Stimulated activated CD4-positive, alpha-beta T cell treated with anti-CD3 and anti-CD28 coated beads, Interleukin-1b, Interleukin-23, amount 100 ng/mL, for 1 hour (primary cell): Measurements from ENCODE around the gene EFCAB13.
"Not testable (repeated sequence)": the region's sequence is repeated elsewhere in the genome, so short reads cannot be mapped to it uniquely, and the experiment has no call there.

Source experiments
- DNase-seq, 2 donors: peaks; one replicate each; pipeline ENCODE4 v3.0.0-alpha.2; 2020; ENCODE audit warnings: low read depth in 2 of 2

The EFCAB13 gene

DNA sequence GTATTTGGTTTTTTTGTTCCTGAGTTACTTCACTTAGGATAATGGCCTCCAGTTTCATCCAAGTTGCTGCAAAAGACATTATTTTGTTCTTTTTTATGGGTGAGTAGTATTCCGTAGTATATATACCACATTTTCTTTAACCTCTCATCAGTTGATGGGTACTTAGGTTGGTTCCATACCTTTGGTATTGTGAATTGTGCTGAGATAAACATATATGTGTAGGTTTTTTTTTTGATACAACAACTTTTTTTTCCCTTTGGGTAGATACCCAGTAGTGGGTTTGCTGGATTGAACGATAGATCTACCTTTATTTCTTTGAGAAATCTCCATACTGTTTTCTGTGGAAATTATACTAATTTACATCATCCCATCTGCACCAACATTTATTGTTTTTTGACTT lies 6.8 kb downstream of the EFCAB13 start:
- no peak for DNase-seq

- DNase-seq, result no peak
Observed at GRCh38 chr17:47332287-47332686, 8.5 kb downstream of the EFCAB13 start.

DNA sequence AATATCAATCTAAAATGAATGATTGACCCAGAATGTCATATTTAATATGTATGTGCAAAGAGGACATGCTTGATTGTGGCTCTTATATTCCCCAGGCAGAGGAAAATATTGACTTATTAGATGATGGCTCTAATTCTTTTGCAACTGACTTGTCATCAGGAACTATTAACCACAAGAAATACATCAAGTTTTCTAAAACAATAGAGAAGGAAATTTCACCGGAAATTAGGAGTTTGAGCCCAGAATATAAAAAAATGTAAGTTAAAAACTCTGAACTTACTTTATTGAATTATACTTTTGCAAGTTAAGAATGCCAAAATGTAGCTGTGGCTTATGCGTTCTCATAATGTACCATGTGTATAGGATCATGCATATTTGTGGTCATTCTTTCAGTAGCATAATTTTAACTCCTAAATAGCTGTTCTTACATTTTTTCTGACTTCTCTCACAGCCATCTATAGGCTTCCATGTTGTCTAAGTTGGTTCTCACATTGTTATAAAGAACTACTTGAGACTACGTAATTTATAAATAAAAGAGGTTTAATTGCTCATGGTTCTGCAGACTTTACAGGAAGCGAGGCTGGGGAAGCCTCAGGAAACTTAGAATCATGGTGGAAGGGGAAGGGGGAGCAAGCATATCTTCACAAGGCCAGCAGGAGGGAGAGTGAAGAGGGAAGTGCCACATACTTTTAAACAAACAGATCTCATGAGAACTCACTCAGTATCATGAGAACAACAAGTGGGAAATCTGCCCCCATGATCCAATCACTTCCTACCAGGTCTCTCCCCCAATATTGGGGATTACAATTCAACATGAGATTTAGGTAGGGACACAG lies 11.6 kb downstream of the EFCAB13 start:
- no peak for DNase-seq

DNA sequence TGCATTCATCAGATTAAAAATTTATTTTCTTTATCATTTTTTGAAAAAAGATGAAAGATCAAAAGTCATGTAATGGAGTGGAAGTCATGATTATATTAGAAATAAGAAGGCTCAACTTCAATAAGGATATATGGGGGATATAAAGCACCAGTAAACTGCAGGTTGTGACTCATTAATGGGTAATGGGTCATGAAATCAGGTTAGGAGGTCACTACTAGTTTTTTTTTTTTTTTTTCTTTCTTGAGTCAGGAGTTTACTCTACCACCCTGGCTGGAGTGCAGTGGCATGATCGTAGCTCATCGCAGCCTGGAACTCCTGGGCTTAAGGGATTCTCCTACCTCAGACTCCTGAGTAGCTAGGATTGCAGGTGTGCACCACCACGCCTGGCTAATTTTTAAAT lies 14.3 kb downstream of the EFCAB13 start:
- DNase-seq, result no peak

GRCh38 chr17:47352848-47353247 lies 29.1 kb downstream of the EFCAB13 start:
- DNase-seq, result no peak

GRCh38 chr17:47358652-47359051 lies 34.9 kb downstream of the EFCAB13 start:
- no peak for DNase-seq

GRCh38 chr17:47363171-47363570 lies 39.4 kb downstream of the EFCAB13 start:
- DNase-seq, result no peak

- no peak for DNase-seq
Observed at GRCh38 chr17:47367257-47367656, 43.5 kb downstream of the EFCAB13 start.

DNA sequence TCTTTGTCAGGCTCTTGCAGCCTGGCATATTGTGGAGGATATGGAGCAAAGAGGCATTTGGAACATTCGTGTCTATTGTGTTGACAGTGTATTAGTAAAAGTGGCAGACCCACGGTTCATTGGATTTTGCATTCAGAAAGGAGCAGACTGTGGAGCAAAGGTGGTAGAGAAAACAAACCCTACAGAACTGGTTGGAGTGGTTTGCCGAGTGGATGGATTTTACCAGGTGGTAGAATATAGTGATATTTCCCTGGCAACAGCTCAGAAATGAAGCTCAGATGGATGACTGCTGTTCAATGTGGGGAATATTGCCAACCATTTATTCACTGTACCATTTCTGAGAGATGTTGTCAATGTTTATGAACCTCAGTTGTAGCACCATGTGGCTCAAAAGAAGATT lies 44.5 kb downstream of the EFCAB13 start:
- DNase-seq, result no peak

GRCh38 chr17:47370899-47371298 lies 47.1 kb downstream of the EFCAB13 start:
- not testable (repeated sequence) for DNase-seq

DNA sequence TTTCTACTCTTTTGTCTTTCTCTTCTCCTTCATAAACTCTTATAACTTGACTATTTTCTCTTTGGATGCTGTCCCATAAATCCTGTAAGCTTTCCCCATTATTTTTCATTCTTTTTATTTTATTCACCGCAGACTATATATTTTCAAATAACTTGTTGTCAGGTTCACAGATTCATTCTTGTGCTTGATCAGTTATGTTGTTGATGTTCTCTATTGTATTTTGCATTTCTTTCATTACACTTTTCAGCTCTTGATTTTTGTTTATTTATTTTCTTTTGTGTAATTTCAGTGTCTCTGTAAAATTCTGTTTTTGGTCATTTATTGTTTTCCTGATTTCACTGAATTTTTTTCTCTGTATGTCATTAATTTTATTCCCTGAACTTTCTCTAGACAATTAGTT lies 49.2 kb downstream of the EFCAB13 start:
- no peak for DNase-seq

GRCh38 chr17:47376247-47376646 lies 52.5 kb downstream of the EFCAB13 start:
- no peak for DNase-seq

- DNase-seq, result no peak
Observed at GRCh38 chr17:47388825-47389224, 65.1 kb downstream of the EFCAB13 start.

DNA sequence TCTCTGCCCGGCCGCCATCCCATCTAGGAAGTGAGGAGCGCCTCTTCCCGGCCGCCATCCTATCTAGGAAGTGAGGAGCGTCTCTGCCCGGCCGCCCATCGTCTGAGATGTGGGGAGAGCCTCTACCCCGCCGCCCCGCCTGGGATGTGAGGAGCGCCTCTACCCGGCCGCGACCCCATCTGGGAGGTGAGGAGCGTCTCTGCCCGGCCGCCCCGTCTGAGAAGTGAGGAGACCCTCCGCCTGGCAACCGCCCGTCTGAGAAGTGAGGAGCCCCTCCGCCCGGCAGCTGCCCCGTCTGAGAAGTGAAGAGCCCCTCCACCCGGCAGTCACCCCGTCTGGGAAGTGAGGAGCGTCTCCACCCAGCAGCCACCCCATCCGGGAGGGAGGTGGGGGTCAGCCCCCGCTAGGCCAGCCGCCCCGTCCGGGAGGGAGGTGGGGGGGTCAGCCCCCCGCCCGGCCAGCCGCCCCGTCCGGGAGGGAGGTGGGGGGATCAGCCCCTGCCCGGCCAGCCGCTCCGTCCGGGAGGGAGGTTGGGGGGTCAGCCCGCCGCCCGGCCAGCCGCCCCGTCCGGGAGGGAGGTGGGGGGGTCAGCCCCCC lies 73.9 kb downstream of the EFCAB13 start:
- not testable (repeated sequence) for DNase-seq

GRCh38 chr17:47400333-47400732 lies 76.6 kb downstream of the EFCAB13 start:
- no peak for DNase-seq

DNA sequence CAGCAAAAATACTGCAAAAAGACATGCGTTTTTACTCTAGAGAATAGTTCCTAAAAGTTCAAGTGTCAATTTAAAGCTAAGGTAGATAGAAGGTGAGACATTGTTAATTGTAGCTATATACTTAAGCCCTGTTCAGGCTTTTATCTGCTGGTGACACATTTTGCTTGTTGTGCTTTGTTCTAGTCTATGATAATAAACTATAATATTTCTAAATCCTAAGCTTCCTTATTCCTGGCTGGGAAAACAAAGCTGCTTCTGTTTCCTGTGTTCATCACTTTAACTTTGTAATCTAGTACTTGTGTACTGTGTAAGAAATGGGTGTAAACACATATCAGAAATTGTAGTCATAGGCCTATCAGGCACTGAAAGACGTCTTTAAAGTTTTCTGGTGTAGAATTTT lies 77.3 kb downstream of the EFCAB13 start:
- no peak for DNase-seq

- DNase-seq, result no peak
Observed at GRCh38 chr17:47404006-47404405, 80.3 kb downstream of the EFCAB13 start.

- no peak for DNase-seq
Observed at GRCh38 chr17:47404875-47405274, 81.1 kb downstream of the EFCAB13 start.

GRCh38 chr17:47413872-47414271 lies 90.1 kb downstream of the EFCAB13 start:
- no peak for DNase-seq

- DNase-seq, result no peak
Observed at GRCh38 chr17:47414612-47415011, 90.9 kb downstream of the EFCAB13 start.

- DNase-seq, result no peak
Observed at GRCh38 chr17:47423406-47424295, 99.9 kb downstream of the EFCAB13 start.

- DNase-seq, result not testable (repeated sequence)
Observed at GRCh38 chr17:47425233-47425632, 101.5 kb downstream of the EFCAB13 start.
